Activated CD4-positive, alpha-beta T cell treated with anti-CD3 and anti-CD28 coated beads, Interleukin-2, amount 10 ng/mL, durations not matched to agents 7 days and 5 days (primary cell): ENCODE data around the gene RNF19B. TPM values are rescaled to one million over a fixed set of nuclear protein-coding genes. Genes with fewer than 3 reads are reported as not detected.

ENCODE experiments used
- CTCF ChIA-PET: fragments of 350-600 bp; sonication (Branson Sonifier 250); formaldehyde crosslinking; loops from one replicate; lab custom pipeline; 2021; ENCODE audit warnings: antibody characterized with exemption; lab: Charles Lee
- POLR2A ChIA-PET: fragments of 350-600 bp; sonication (Branson Sonifier 250); formaldehyde crosslinking; loops from one replicate; lab custom pipeline; 2021; ENCODE audit warnings: antibody characterized with exemption; lab: Charles Lee
- DNase-seq: peaks from one replicate; pipeline ENCODE4 v3.0.0-alpha.2; 2020
- H3K27ac Mint-ChIP-seq: one replicate; pipeline ENCODE4 v1.8.0; 2021; ENCODE audit warnings: mild to moderate bottlenecking, moderate library complexity, mixed read lengths
- H3K27me3 Mint-ChIP-seq: one replicate; pipeline ENCODE4 v1.8.0; 2021; ENCODE audit warnings: mixed read lengths
- H3K36me3 Mint-ChIP-seq: one replicate; pipeline ENCODE4 v1.8.0; 2021; ENCODE audit warnings: low read depth, mixed read lengths
- H3K4me1 Mint-ChIP-seq: one replicate; pipeline ENCODE4 v1.8.0; 2021; ENCODE audit warnings: mixed read lengths
- H3K4me3 Mint-ChIP-seq: one replicate; pipeline ENCODE4 v1.8.0; 2021; ENCODE audit warnings: mild to moderate bottlenecking, moderate library complexity, mixed read lengths
- H3K9me3 Mint-ChIP-seq: one replicate; pipeline ENCODE4 v1.8.0; 2021; ENCODE audit warnings: mixed read lengths
- total RNA-seq, 2 experiments: library from RNA; stranded (reverse); gene quantifications; one replicate each; pipeline ENCODE4 v1.2.3, GENCODE V29; 2021

The RNF19B gene
- total RNA-seq, 2 experiments from 2014 or later = 18.4 to 20.1 TPM

DNA sequence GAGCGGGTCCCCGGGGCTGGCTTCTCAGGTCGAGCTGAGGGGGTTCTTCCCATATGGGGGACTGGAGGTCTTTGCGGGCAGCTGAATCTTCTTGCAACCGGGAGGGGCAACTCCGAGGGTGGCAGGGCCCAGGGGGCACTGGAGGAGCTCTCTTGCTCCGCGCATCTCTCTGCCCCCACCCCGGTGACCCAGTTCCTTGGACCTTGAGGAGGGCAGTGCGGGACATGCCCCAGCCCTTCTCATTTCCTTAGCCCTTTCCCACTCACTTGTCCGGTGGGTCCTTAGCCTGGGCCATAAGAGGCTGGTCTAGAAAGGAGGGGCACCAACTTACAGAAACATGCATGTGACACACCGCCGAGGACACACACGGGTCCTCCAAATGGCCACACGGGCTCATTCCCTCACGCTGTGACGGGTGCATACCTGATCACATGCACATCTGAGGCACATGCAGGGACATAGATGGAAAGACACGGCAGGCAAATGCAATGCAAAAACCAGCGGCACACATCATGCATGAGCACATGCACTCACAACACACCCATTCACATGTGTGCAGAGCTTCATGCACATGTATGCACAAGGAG lies 77.7 kb downstream of the RNF19B start:
- Mint-ChIP-seq H3K27me3 (peaks cover 64% of the 10 kb centered on the region), H3K9me3 (no peaks in the 10 kb centered on the region)
- POLR2A ChIA-PET = no interaction called here

More for the DNA sequence above, 77.7 kb downstream of the RNF19B start:
- no peak overlapping the region for H3K4me3 Mint-ChIP-seq
- no peak overlapping the region for H3K27ac Mint-ChIP-seq
- H3K36me3 Mint-ChIP-seq = no peaks in the 10 kb centered on the region
- DNase-seq = no peak
- H3K4me1 Mint-ChIP-seq = peaks cover 3% of the 10 kb centered on the region
- CTCF ChIA-PET = interaction anchor here (0.9 to 4.5 kb wide), 4 partner anchors 11 to 240 kb away, joined by 4 to 11 read pairs (median 4); no protein-coding TSS in a partner anchor

Other genes with a start within 250 kb of the RNF19B start
- 100 to 1,000 TPM; 167 to 196 TPM for gene YARS1, start 147.5 kb downstream of the RNF19B start, total RNA-seq
- gene S100PBP, start 147.2 kb downstream of the RNF19B start, total RNA-seq = 10 to 100 TPM; 58.0 to 65.8 TPM
- gene FNDC5, start 93.9 kb downstream of the RNF19B start, total RNA-seq = not detected
- gene HPCA, start 78.3 kb downstream of the RNF19B start, total RNA-seq = not detected
- gene TMEM54, start 63.4 kb downstream of the RNF19B start, total RNA-seq = not detected
- gene AK2, start 72.1 kb upstream of the RNF19B start, total RNA-seq = 100 to 1,000 TPM; 181 to 193 TPM
- 1 to 10 TPM; 4.1 to 5.5 TPM for gene AZIN2, start 116.3 kb upstream of the RNF19B start, total RNA-seq
- 10 to 100 TPM in 1 of 2 experiments, 1 to 10 TPM in 1; 9.3 to 10.2 TPM for gene TRIM62, start 217.2 kb upstream of the RNF19B start, total RNA-seq